HPDE6-E6E7 (cell line): ENCODE data around the gene TRMT61A.
"Not testable (repeated sequence)": the region's sequence is repeated elsewhere in the genome, so short reads cannot be mapped to it uniquely, and the experiment has no call there.

Experiments
- DNase-seq: peaks from one replicate; pipeline ENCODE4 v3.0.0; 2011; ENCODE audit warnings: missing footprints; ENCODE audit errors: extremely low spot score

The TRMT61A gene

DNA sequence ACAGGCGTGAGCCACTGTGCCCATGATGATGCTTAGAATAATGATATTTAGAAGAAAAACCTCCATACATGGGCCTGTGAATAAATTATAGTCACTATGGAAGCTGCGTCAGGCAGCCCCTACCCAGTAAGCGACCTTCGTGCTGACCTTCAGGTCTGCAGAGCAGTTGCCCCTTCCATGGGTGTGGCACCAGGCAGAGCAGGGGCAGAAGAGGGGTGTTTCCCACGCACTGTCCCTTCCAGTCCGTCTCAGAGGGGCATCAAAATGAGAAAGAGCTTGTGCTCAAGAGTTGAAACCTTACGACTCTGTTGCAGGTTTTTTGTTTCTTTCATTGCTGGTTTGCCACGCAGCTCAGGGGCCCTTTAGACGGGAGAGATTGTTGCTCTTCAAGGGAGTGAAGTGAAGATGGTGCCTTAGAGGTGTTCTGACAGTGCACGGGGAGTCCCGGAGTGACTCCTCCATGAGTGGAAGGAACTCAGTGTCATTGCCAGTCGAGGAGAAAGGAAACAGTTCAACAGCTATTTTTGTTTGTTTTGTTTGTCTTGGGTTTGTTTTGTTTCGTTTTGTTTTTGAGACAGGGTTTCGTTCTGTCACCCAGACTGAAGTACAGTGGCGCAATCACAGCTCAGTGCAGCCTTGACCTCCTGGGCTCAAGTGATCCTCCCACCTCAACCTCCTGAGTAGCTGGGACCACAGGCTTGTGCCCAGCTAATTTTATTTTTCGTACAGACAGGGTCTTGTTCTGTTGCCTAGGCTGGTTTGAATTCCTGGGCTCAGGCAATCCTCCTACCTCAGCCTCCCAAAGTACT lies 20.3 kb upstream of the TRMT61A start:
- DNase-seq = no peak

DNA sequence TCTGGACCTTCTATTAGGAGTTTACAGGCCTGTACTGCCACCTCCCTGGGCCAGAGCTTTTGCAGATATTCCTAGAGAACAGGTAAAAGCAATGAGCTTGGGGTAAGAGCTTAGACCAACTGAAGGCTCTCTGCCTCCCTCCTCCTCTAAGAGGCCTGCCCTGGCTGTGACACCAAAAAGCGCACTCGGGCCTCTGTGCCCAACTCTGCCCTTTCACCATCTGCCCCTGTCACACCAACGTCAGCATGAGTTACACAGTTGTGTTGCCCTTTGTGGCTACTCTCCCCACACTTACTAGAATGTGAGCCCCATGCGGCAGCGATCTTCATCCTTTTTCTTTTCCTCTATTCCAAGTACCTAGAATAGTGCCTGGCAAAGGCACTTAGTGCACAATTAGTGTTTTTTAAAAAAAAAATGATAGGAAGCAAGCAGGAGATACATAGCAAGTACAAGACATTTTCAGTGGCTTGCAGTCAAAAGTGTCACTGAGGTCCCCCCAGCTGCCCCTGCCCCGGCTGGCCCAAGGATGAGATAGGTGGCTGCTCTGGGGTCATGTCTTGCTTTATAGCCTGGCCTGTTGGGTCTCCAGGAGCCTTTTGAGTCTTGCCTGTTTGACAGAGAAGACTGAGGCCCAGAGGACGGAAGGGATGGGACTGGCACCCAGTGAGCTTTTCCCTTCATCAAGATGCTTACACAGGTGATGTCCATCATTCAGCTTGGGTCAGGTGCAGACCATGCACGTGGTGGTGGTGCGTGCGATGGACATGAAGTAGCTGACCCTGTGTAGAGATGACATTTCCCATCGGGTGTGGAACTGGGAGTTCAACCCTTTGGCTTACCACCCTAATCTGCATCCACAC lies 18.9 kb upstream of the TRMT61A start:
- no peak for DNase-seq

DNA sequence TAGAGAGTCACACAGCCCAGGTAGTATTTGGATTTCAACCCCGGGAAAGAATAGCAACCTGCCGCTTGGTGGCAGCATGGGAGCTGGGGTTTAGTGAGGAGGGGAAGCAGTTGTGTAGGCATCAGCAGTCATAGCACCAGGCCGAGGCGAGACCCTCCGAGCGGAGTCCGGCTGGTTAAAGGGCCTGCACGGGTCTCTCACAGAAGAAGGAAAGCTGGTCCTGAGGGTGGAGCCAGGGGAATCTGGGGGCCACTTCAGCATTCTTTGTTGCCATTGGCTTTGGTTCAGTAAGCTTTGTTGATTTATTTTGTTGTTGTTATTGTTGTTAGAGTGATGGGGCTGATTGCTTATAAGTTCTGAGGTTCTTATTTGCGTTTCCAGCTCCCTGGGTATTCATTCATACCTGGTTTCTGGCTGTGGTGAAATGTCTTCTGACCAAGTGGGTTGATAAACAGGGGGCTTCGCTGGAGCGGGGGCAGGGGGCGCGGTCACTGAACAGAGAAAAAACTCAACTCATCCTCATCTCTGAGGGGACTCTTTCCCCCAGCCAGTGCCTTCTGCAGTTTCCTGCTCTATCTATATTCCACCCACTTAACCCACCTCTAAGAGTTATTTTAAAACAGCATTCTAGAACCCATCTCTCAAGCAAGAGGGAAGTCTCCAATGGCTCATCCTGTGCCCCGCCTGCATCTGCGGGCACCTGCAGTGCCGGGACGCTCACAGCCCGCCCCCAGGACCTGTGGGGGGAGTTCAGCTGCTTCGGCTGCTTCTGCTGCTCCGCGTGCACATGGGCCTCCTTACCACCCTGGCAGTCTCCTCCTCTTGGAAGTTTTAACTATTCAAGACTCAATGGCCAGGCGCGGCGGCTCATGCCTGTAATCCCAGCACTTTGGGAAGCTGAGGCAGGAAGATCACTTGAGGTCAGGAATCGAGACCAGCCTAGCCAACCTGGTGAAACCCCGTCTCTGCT lies 18.0 kb upstream of the TRMT61A start:
- no peak for DNase-seq

DNA sequence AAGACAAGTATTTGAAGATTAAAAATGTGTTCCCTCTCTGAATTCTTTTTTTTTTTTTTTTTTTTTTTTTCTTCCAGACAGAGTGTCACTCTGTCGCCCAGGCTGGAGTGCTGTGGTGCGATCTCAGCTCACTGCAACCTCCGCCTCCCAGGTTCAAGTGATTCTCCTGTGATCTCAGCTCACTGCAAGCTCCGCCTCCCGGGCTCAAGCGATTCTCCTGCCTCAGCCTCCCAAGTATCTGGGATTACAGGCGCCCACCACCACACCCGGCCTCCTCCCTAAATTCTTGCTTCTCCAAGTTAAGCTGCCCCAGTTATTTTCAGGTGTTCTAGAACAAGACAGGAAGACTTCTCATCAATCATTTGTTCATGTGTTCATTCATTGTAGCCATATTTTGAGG lies 16.8 kb upstream of the TRMT61A start:
- not testable (repeated sequence) for DNase-seq

DNA sequence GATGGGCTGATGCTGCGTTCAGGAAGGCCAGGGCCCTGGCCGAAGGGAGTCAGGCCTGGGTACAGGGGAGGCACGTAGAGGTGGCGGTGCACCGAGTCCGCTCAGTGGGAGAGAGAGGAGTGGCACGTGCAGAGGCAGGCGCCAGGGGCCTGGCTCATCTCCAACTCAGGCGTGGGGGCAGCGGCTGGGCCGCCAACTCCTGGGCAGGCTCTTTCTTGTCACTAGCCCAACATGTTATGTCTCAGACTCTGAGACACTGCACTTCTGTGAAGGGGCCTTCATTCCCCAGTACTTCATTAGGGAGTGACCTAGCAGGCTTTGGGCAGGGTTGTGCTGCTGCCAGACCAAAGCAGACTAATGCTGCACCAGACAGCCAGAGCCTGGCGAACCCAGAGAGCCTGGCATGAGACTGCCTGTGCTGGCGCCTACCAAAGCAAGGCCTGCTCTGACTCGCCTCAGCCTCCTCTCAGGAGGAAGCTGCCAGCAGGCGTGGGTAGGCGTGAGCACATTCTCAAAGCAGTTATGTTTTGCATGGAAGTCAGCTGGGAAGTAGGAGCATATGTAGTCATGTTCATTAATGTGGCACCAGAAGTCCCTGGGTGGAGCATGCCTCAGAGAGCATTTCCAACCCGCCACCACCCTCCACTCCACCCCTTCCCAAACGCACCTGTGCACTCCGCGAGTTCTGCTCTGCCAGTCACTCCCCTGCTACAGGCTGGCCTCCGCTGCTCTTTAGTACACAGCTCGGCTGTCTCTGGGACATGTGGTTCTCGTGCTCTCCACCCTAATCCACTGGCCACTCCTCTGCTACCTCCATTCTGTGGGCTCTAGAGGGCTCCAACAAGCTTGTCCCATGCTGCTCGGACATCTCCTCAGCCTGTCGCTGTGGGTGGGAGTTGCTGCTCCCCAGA lies 16.0 kb upstream of the TRMT61A start:
- peak; percentile 98 for DNase-seq

DNA sequence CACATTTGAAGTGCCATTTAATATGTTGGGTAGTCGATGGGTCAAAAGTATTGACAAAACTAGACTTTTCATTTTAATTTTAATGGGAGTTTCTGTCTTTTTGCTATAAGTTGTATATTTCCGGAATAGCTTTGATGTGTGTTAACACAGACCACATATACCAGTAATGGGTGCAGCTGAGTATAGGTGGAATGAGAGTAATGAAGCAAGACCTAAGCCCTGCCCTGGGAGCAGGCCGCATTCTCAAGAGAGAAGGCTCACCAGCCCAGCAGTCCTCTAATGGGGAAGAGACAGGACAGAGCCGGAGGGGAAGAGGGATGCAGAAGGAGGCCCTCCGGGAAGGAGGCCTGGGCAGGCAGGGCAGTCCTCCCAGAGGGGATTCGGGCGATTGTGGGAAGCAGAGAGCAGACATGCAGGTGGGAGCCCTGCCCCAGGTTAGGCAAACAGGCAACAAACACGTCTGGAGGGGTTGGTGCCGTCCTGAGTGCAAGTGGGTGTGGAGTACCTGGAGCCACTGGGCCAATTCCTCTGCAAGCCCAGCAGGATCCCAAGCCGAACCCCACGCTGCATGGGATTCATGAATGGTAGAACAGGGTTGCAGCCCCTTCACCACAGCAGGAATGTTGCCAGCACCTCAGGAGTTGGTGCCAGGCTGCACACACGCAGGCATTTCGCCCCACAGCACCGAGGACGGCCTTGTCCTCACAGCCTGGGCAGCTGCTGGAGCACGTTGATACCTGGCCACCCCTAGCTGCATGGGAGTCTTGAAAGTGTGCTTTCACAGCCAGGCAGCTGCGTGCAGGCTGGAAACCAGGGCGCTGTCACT lies 14.2 kb upstream of the TRMT61A start:
- DNase-seq = no peak

DNA sequence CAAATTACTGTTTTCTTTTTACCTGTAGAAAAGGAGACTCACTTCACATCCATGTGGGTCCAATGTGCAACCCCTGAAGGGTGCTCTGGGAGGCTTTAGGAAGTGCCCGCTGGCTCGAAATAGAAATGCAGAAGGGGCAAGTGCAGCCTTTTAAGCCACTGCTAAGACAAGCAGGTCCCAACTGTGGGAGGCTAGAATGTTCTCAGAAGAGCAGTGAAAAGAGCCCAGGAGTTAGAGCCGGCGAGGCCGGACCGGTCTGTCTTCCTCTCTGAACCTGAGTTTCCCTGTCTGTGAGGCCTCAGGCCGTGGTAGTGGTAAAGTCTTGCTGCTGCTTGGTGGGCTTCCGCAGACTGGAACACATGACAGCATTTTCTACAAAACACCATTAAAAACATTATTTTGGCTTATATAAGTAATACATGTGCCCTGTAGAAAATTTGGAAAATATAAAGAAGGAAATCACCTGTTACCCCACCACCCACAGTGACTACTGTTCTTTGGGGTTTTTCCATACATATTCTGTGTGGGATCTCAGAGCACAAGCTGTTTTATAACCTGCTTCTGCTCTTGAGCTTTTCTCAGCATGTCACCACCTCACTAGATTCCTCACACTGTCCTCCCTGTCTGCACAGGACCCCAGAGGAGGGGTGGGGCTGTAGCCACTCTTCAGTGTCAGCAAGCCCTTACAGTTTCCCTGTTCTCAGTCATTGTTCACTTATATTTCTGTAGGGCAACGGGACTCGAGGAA lies 12.4 kb upstream of the TRMT61A start:
- DNase-seq = no peak

DNA sequence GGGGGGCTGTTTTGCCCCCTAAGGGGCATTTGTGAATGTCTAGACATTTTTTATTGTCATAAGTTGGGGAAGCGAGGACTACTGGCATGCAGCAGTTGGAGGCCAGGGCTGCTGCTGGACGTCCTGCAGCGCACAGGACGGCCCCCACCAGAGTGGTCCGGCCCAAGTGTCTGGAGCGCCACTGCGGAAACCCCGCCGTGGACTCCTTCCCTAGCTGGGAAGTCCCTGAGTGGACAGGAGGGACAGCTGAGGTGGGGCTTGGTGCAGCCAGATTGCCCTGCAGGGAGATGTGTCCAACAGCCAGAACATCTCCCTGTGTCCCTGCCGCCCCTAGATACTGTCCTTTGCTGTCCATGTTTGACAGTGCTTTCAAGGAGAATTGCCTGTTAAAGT lies 11.8 kb upstream of the TRMT61A start:
- DNase-seq = no peak

DNA sequence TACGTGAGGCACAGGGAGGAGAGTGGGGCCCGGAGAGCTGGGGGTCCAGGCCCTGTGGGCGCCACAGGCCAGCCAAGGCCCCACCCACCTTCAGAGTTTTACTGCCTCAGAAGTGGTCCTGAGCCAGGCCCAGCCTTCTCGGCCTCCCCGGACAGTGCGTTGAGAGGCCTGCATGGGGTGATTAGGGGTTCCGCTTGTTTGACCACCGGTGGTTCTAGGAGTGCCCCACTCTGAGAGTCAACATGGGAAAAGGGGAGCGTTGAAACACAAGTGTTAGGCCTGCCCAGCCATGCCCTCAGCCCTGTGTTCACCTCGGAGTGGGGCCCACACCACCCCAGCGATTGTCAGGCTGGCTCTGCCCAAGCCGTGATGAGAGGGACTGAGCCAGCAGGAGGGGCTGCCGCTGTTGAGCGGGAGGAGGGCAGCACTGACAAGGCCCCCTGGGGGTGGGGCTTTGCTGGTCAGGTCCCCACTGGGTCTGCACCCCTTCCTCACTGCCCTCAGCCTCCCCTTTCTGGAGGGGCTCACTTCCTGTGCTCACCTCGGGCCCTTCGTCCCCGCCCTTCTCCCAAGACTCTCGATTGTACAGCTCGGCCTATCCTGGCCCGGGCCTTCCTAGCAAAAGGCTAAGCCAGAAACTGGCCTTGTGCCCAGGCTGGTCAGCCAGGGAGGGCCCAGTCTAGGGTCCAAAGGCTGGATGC lies 11.1 kb upstream of the TRMT61A start:
- no peak for DNase-seq

DNA sequence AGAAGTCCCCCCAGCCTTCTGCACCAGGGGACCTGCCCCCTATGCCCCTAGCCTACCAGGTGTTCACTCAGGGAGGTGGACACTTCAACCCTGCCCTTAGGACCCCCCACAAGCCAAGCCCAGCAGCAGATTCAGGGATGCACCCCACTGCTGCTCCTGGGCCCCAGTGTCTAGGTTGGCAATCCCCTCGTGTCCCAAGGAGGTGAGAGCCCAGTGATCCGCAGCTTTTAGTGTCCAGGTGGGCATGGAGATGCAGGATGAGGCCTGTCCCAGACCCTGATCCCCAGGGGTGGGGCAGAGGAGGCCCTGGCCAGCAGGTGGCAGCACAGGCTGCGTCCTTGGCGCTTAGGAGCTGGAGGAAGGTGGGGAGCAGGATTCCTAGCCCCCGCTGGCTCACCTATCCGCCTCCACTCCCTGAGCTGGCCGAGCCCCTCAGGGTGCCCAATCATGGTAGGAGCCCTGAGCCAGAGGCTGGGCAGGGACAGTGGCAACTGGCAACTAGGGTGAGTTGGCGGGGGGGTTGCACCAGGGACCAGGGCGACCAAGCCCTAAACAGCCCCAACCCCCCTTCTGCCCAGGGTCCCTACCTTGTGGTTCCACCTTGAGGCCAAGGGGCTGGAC lies 10.5 kb upstream of the TRMT61A start:
- DNase-seq = peak; percentile 88

DNA sequence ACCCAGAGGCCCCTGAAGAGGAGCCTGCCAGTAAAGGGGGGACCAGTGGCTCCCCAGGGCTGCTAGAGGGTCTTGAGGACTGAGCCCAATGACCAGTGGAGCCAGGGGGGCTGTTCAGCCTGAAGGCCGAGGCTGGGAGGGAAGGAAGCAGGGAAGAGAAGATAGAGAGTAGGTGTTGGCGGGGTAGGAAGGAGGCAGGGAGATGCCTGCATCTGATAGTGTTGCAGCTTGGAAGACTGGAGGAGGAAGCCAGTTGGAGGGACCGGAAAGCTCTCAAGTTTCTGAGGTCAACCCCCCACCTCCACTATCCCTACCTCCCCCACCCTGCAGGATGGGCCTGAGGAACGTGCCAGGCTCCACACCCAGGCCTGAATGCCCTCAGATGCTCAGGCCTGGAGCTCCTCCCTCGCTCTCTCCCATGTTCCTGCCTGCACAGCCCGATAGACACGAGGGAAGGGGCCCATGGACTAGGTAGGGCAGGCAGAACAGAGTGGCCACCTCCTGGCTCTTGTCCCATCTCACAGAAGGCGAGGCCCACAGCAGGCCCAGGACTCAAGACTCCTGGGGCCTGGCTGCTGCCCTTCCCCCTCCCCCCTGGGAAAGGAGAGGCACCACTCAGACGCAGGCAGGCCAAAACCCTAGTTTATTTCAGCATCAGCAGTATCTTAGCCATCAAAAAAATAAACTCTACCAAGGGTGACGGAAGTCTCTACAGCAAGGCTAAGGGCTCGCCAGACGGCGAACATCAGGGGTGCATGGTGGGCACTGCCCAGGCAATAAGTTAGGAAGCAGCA lies 9.8 kb upstream of the TRMT61A start:
- peak; percentile 71 for DNase-seq

DNA sequence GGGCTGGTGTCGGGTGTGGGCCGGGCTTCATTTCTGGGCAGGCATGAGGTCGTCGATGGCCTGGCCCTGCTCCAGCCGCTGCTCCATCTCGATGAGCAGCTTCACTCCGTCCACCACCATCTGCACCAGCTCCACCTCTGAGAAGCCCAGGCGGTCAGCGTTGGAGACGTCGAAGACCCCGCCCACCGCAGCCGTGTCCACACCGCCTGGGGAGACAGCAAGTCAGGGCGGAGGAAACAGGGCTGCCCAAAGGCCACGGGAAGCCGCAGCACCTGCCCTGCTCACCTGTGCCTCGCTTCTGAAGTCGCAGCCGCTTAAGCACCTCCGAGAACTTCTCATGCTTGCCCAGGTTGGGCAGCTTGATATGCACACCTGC lies 9.2 kb upstream of the TRMT61A start:
- DNase-seq = no peak

DNA sequence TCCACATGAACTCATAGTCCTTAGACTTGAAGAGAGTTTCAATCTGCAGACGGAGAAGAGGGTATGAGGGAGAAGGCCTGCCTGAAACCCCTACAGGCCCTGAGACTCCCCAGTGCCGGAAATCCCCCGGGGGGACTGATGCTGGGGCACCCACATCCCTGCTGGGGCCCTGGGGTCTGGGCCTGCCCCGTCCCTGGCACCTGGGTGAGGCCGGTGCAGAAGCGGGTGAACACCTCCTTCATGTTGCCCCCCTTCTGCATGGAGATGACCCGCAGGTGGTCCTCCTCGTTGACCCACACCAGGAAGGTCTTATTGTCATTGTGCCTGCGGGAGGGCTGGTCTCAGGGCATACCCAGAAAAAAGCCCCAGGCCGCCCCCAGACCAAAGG lies 8.7 kb upstream of the TRMT61A start:
- no peak for DNase-seq

DNA sequence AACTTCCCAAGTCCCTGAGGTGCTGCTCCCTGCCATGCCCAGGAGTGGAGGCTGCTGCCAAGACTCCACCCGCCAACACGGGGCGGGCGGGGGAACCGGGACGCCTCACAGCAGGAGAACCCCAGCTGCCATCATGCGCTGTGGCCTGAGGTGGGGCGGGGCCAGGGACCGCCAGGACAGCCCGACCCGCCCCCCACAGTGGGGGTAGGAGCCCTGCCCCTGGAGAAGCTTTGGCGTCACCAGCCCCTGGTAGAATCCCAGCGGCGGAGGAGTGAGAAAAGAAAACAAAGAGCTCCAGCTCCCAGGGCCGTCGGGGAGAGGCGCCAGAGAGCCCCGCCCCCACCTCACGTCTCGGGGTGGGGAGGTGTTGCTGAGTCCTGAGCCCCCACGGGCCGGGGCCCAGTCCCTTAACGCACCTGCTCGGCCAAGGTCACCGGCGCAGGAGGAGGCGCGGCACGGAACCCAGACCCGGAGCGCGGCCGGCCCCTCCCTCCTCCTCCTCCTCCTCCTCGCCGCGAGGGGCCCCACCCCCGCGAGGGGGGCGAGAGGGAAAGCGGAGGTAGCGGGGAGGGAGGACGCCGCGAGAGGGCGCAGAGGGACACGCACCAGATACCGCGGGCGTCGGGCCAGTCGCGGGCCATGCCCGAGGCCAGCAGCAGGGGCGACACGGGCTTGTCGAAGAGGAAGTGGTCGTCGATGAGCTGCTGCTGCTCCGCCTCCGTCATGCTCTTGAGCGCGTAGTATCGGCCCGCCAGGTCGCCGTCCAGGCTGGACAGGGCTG lies 8.1 kb upstream of the TRMT61A start:
- DNase-seq = no peak

DNA sequence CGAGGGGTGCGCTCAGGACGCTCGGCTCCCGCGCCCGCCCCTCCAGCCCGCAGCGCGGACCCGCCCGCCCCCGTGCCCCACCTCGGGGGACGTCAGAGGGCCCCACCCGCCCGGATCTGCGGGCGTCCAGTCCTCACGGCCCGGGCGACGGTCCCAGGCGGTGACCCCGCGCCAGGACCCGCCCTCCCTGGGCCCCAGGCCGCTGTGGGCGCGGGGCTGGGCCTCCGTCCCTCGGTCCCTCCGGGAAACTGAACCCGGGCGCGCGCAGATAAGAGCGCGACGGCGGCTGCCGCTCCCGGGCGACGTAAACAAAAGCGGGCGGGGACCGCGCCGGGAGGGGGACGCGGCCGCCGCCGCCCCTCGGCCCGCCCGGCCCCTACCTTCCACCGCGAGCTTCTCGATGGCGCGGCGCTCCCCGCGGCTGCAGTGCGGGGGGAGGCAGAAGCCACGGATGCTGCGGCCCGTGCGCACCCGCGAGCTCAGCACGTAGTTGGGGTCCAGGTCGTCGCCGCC lies 7.5 kb upstream of the TRMT61A start:
- no peak for DNase-seq

DNA sequence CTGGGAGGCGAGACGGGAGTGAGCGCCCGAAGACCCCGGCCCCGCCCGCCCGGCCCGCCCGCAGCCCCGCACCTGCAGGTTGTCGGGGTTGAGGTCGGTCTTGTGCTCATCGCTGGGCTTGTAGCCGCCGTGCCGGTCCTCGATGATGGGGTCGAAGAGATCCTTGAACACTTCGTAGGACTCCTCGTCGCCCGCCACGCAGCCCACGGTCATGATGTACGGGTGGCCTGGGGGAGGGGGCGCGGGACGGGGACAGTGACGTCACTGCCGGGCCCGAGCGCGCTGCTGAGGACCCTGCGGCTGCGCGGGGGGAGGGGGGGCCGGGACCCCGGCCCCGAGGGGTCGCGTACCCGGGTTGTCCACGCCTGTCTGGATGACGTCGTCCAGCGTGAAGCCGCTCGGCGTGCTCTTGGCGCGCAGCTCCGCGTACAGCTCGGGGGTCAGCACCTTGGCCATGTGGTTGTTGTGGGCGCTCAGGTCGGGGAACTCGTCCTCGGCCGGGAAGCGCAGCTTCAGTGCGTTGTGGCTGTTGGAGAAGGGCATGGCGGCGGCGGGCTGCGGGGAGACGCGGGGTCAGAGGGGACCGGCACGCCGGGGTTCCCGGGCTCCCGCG lies 6.9 kb upstream of the TRMT61A start:
- no peak for DNase-seq
